NOMO-1 treated with dmso at 0.1 percent for 144 hours (cell line): ENCODE data around the gene DICER1.

Source experiments
- DNase-seq: peaks from one replicate; lab custom pipeline; 2025; ENCODE audit not compliant: unreplicated experiment; lab: John Stamatoyannopoulos, UW

DICER1 gene

GRCh38 chr14:95061317-95062093 lies 95.8 kb downstream of the DICER1 start:
- DNase-seq, result no peak

GRCh38 chr14:95059126-95059525 lies 98.2 kb downstream of the DICER1 start:
- DNase-seq, result no peak

GRCh38 chr14:95058491-95058890 lies 98.8 kb downstream of the DICER1 start:
- DNase-seq, result no peak

GRCh38 chr14:95057851-95058250 lies 99.5 kb downstream of the DICER1 start:
- no peak for DNase-seq

- DNase-seq, result no peak
These were observed 100.2 kb downstream of the DICER1 start for GRCh38 chr14:95057147-95057546.

GRCh38 chr14:95056476-95056875 lies 100.9 kb downstream of the DICER1 start:
- no peak for DNase-seq

- no peak for DNase-seq
These were observed 102.0 kb downstream of the DICER1 start for GRCh38 chr14:95055318-95055717.

GRCh38 chr14:95054346-95055280 lies 102.7 kb downstream of the DICER1 start:
- DNase-seq, result no peak

- no peak for DNase-seq
These were observed 105.2 kb downstream of the DICER1 start for GRCh38 chr14:95052016-95052585.

GRCh38 chr14:95049952-95050351 lies 107.4 kb downstream of the DICER1 start:
- DNase-seq, result no peak

GRCh38 chr14:95048771-95049312 lies 108.5 kb downstream of the DICER1 start:
- DNase-seq, result no peak

GRCh38 chr14:95047754-95048153 lies 109.6 kb downstream of the DICER1 start:
- DNase-seq, result no peak

GRCh38 chr14:95046711-95047681 lies 110.3 kb downstream of the DICER1 start:
- DNase-seq, result no peak

- no peak for DNase-seq
These were observed 111.4 kb downstream of the DICER1 start for GRCh38 chr14:95045836-95046430.

- no peak for DNase-seq
These were observed 112.1 kb downstream of the DICER1 start for GRCh38 chr14:95045106-95045701.

GRCh38 chr14:95044463-95045105 lies 112.7 kb downstream of the DICER1 start:
- DNase-seq, result no peak

- no peak for DNase-seq
These were observed 113.4 kb downstream of the DICER1 start for GRCh38 chr14:95043732-95044462.

GRCh38 chr14:95043314-95043713 lies 114.0 kb downstream of the DICER1 start:
- no peak for DNase-seq
